PFSK-1 (cell line): ENCODE measurements around the gene MAFF.

ENCODE experiments used
- POLR2AphosphoS5 ChIP-seq: IDR thresholded peaks from 2 replicates; pipeline ENCODE4 v1.6.1; 2012; ENCODE audit warnings: low read depth, mild to moderate bottlenecking, control low read depth, low read length, moderate library complexity
- SIN3A ChIP-seq: IDR thresholded peaks from 2 replicates; pipeline ENCODE4 v1.6.1; 2012; ENCODE audit warnings: mild to moderate bottlenecking, low read length, moderate library complexity, borderline replicate concordance; ENCODE audit not compliant: insufficient read depth
- TAF1 ChIP-seq: IDR thresholded peaks from 2 replicates; pipeline ENCODE4 v1.6.1; 2012; ENCODE audit warnings: low read length, control low read depth, borderline replicate concordance; ENCODE audit not compliant: insufficient read depth
- TF ChIP-seq, protein P1 (sequence below), 2 experiments: IDR thresholded peaks; 2 replicates each; pipeline versions ENCODE4 v1.6.1 to v1.8.0; 2011 to 2012; ENCODE audit warnings: low read depth in 2 of 2, low read length in 2 of 2, control low read depth in 1 of 2, inconsistent platforms in 1 of 2, mild to moderate bottlenecking in 1 of 2, moderate library complexity in 1 of 2; ENCODE audit not compliant: insufficient read depth in 1 of 2

GRCh38 chr22:38164551-38164918 lies 37.3 kb upstream of the MAFF start:
- TF ChIP-seq TAF1 (no peak), POLR2AphosphoS5 (no peak), SIN3A (no peak)
- TF ChIP-seq, protein P1, sequence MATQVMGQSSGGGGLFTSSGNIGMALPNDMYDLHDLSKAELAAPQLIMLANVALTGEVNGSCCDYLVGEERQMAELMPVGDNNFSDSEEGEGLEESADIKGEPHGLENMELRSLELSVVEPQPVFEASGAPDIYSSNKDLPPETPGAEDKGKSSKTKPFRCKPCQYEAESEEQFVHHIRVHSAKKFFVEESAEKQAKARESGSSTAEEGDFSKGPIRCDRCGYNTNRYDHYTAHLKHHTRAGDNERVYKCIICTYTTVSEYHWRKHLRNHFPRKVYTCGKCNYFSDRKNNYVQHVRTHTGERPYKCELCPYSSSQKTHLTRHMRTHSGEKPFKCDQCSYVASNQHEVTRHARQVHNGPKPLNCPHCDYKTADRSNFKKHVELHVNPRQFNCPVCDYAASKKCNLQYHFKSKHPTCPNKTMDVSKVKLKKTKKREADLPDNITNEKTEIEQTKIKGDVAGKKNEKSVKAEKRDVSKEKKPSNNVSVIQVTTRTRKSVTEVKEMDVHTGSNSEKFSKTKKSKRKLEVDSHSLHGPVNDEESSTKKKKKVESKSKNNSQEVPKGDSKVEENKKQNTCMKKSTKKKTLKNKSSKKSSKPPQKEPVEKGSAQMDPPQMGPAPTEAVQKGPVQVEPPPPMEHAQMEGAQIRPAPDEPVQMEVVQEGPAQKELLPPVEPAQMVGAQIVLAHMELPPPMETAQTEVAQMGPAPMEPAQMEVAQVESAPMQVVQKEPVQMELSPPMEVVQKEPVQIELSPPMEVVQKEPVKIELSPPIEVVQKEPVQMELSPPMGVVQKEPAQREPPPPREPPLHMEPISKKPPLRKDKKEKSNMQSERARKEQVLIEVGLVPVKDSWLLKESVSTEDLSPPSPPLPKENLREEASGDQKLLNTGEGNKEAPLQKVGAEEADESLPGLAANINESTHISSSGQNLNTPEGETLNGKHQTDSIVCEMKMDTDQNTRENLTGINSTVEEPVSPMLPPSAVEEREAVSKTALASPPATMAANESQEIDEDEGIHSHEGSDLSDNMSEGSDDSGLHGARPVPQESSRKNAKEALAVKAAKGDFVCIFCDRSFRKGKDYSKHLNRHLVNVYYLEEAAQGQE (IDR thresholded peaks at IDR 0.05; ENCODE audit: insufficient read depth in 1 of 2, low read depth in 2 of 2, low read length in 2 of 2) = no peak
